Endothelial cell of umbilical vein (primary cell): ENCODE measurements around the gene SLC9C2.

Experiments used
- EZH2 ChIP-seq: IDR thresholded peaks from 2 replicates; pipeline ENCODE4 v1.6.1; 2012; ENCODE audit warnings: borderline replicate concordance, low read depth, mild to moderate bottlenecking, moderate library complexity, low read length, inconsistent platforms; ENCODE audit not compliant: severe bottlenecking
- POLR2A ChIP-seq: IDR thresholded peaks from 2 replicates; pipeline ENCODE4 v1.6.1; 2012; ENCODE audit warnings: low read depth, mild to moderate bottlenecking, control low read depth, low read length
- POLR2AphosphoS5 ChIP-seq: IDR thresholded peaks from 2 replicates; pipeline ENCODE4 v1.6.1; 2012; ENCODE audit warnings: low read depth, mild to moderate bottlenecking, control low read depth, low read length, moderate library complexity; ENCODE audit not compliant: insufficient read depth
- TF ChIP-seq, protein P1 (sequence below), 2 donors: IDR thresholded peaks; 1 replicate in 1 of 2; 2 replicates in 1 of 2; pipeline ENCODE4 v1.5.1; 2011; ENCODE audit warnings: low read length in 2 of 2, mild to moderate bottlenecking in 2 of 2, moderate library complexity in 2 of 2, control low read depth in 1 of 2, inconsistent platforms in 1 of 2, low read depth in 1 of 2; ENCODE audit not compliant: insufficient read depth in 1 of 2; ENCODE audit errors: extremely low read depth in 1 of 2
- TF ChIP-seq, protein P2 (sequence below): IDR thresholded peaks from 2 replicates; pipeline ENCODE4 v1.6.1; 2011; ENCODE audit not compliant: insufficient read depth, insufficient read length

DNA sequence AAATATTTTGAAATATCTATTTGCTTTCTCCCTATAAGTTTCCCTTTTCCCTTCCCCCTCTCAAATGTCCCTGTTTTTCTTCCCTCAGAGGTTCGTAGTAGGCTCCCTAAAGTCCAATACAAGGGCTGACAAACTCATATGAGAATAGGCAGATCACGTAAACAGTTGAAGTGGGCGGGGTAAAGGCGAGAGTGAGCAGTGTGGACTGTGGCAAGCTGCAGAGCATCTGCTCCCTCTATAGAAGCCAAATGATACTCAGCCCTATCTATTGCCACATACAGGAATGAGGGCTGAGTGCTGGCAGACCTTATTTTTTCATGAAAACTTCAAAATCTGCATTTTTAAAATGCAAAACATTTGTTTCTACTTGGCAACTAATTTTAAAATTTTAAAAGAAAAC is 99.5 kb downstream of the SLC9C2 start:
- TF ChIP-seq, protein P1, sequence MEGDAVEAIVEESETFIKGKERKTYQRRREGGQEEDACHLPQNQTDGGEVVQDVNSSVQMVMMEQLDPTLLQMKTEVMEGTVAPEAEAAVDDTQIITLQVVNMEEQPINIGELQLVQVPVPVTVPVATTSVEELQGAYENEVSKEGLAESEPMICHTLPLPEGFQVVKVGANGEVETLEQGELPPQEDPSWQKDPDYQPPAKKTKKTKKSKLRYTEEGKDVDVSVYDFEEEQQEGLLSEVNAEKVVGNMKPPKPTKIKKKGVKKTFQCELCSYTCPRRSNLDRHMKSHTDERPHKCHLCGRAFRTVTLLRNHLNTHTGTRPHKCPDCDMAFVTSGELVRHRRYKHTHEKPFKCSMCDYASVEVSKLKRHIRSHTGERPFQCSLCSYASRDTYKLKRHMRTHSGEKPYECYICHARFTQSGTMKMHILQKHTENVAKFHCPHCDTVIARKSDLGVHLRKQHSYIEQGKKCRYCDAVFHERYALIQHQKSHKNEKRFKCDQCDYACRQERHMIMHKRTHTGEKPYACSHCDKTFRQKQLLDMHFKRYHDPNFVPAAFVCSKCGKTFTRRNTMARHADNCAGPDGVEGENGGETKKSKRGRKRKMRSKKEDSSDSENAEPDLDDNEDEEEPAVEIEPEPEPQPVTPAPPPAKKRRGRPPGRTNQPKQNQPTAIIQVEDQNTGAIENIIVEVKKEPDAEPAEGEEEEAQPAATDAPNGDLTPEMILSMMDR (IDR thresholded peaks at IDR 0.05; ENCODE audit: extremely low read depth in 1 of 2, insufficient read depth in 1 of 2, low read depth in 1 of 2, low read length in 2 of 2): no peak
- TF ChIP-seq POLR2AphosphoS5 (no peak), EZH2 (no peak), POLR2A (no peak)
- TF ChIP-seq, protein P2, sequence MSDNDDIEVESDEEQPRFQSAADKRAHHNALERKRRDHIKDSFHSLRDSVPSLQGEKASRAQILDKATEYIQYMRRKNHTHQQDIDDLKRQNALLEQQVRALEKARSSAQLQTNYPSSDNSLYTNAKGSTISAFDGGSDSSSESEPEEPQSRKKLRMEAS: no peak
